Urothelium cell line (cell line): ENCODE data around the gene PRRG4.
"Not testable (repeated sequence)": the region's sequence is repeated elsewhere in the genome, so short reads cannot be mapped to it uniquely, and the experiment has no call there.

Source experiments
- DNase-seq: peaks from one replicate; pipeline ENCODE4 v3.0.0; 2011; ENCODE audit warnings: low spot score, mixed read lengths
- FAIRE-seq: peaks from 2 replicates; lab custom pipeline; 2011; peaks lifted over from hg19 to GRCh38; lab: Jason Lieb, UNC

PRRG4 gene

GRCh38 chr11:32829157-32829679 is 509 bp upstream of the PRRG4 start:
- FAIRE-seq, result no peak

GRCh38 chr11:32830413-32830738 is 649 bp downstream of the PRRG4 start:
- DNase-seq, result no peak
- FAIRE-seq, result no peak

More at GRCh38 chr11:32829157-32829679, 509 bp upstream of the PRRG4 start:
- DNase-seq, result no peak

DNA sequence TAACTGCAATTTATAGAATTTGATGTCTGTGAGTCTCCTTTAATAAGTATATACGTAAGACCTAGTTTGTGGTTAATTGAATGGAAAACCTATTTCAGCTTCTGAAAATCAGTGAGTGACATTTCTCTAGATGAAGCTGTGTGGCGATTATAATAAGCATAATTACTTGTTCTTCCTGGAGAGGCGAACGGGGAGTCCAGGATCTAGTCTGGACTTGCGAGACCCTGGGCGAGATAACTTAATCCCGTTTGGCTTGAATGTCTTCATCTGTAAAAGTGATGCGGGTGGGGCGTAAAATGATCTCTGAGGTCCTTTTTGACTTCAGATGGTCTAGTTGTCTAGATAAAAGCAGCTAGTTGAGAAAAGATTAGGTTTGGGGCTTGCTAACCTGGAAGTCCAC is 1.1 kb downstream of the PRRG4 start:
- no peak for DNase-seq
- no peak for FAIRE-seq

GRCh38 chr11:32831221-32831620 is 1.5 kb downstream of the PRRG4 start:
- DNase-seq, result no peak
- FAIRE-seq, result no peak

GRCh38 chr11:32833921-32834320 is 4.2 kb downstream of the PRRG4 start:
- FAIRE-seq (no peak), DNase-seq (no peak)

DNA sequence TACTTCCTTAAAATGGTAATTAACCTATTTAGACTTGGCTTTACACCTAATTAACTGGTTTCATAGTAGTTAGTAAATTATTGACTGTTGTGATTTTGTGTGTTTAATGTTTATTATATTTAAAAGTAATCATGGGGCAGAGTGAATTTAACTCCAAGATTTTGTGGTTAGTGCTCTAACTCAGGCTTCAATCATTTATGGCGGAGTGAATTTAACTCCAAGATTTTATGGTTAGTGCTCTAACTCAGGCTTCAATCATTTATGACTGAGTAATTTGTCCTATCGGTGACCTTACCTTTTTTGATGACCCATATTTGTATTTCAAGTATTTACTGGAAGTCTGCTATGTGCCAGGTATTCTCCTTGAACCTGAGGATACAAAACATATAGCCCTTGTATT is 7.2 kb downstream of the PRRG4 start:
- DNase-seq (no peak), FAIRE-seq (no peak)

- no peak for FAIRE-seq
Observed at GRCh38 chr11:32838505-32839274, 9.0 kb downstream of the PRRG4 start.

GRCh38 chr11:32839308-32839707 is 9.6 kb downstream of the PRRG4 start:
- no peak for FAIRE-seq
- DNase-seq, result no peak

More at GRCh38 chr11:32838505-32839274, 9.0 kb downstream of the PRRG4 start:
- no peak for DNase-seq

DNA sequence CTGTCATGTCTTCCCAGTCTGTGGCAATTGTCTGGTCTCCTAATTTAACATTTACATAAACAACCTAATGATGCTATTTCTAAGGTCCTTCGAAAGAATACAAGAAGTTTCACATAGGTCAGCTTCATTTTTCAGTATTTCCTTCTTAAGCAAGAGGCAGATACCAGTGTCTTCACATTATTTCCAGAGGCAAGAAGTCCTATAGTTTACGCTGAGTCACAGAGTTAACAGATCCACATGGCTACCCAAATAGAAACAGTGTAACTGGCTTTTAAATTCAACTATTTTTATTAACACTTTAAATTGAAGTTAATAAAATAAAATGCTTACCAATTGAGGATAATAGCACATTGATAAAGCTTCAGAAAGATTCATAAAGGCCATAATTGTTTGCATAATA is 10.9 kb downstream of the PRRG4 start:
- FAIRE-seq, result no peak
- no peak for DNase-seq

- DNase-seq (no peak), FAIRE-seq (no peak)
Observed at GRCh38 chr11:32843544-32843943, 13.8 kb downstream of the PRRG4 start.

- FAIRE-seq, result no peak
- no peak for DNase-seq
Observed at GRCh38 chr11:32847511-32847910, 17.8 kb downstream of the PRRG4 start.

GRCh38 chr11:32849761-32850160 is 20.0 kb downstream of the PRRG4 start:
- FAIRE-seq (no peak), DNase-seq (no peak)

- no peak for DNase-seq
- no peak for FAIRE-seq
Observed at GRCh38 chr11:32851251-32851650, 21.5 kb downstream of the PRRG4 start.

DNA sequence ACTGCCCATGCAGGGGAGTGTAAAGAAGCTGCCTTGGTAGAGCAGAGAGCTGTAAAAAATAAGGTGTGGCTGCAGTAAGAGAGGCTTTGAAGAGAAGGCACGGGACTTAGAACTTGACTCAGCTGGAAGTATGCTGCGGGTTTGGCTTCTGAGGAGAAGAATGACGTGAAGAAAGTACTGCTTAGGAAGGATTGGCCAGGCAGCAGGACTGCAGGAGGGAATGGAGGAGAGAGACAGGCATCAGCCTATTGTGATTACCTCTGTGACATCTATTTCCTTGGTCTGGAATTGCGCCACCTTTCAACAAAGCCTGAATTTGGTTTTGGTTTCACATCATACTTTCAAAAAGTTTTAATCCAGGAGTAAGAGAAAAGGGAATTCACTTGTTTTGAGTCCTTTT is 22.5 kb downstream of the PRRG4 start:
- DNase-seq (peak; percentile 38), FAIRE-seq (no peak)

GRCh38 chr11:32855601-32856000 is 25.9 kb downstream of the PRRG4 start:
- FAIRE-seq (no peak), DNase-seq (no peak)

GRCh38 chr11:32858731-32859130 is 29.0 kb downstream of the PRRG4 start:
- no peak for FAIRE-seq

DNA sequence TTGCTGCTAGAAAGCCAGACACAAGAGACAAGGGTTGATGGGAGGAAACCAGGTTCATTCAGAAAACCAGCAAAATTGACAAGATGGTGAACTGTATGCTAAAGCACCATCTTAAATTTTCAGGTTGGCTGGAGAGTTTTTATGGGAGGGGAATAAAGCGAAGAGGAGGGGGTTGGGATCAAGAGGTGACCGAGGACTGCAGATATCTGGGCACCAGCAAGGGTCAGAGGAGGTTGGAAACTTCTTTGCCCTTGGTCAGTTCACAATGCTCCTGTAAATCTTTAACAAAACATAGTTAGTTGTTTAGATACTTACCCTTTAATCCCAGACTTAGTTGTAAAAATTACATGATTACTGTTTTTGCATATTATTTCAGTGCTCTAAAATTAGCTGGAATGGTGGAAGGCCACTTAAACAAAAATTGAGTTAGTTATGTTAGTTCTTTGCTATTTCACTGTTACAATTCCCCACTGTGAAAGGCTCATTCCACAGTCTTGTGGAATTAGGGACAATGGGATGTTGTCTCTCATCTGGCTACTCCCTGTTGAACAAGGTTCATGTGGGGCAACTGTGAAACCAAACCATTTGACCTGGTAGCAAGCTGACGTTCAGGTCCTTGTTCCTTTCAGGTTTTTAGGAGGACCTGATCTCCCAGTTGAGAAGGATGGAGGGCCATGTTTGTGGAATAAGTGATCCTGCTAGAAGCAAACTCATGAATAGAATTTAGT is 32.3 kb downstream of the PRRG4 start:
- FAIRE-seq (no peak), DNase-seq (no peak)

More at GRCh38 chr11:32858731-32859130, 29.0 kb downstream of the PRRG4 start:
- no peak for DNase-seq

GRCh38 chr11:32864555-32864954 is 34.8 kb downstream of the PRRG4 start:
- no peak for FAIRE-seq
- no peak for DNase-seq

- FAIRE-seq, DNase-seq: not testable (repeated sequence)
Observed at GRCh38 chr11:32868752-32869151, 39.0 kb downstream of the PRRG4 start.

DNA sequence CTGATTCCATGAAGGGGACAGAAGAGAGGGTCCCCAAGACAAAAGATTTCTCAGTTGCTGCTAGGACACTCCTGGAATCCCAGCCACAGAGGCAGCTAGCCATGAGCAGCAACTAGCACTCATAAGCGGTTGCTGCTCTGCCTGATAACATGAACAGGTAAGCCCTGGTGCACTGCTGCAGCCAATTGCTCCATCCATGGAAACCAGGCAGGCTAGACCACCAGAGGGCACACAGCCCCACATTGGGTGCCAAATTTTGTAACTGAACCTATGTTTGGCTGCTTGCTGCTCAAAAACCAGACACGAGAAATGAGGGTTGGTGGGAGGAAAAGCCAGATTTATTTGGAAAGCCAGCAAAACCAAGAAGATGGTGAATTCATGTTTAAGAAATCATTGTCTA is 40.9 kb downstream of the PRRG4 start:
- peak; percentile 68 for FAIRE-seq
- DNase-seq, result peak; percentile 32

- DNase-seq (no peak), FAIRE-seq (no peak)
Observed at GRCh38 chr11:32874132-32874531, 44.4 kb downstream of the PRRG4 start.

DNA sequence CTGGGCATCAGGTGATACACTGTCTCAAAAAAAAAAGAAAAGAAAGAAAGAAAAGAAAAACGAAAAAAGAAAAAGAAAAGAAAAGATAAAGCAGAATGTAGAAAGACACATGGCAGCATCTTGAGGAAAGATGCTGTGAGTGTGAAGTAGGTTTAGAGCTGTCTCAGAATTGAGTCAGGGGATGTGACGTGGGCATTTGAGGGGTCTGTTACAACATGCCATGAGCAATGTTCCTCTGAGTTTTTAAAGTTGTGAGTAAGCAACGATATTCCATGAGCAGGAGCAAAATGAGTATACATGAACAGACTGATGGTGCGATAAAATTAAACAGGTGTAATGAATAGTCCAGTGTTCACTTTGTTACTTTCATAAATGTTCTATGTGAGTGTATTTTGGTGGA is 51.6 kb downstream of the PRRG4 start:
- FAIRE-seq (no peak), DNase-seq (no peak)
